Panc1 (cell line): ENCODE measurements around the gene LHX2.

Experiments used
- TCF7L2 ChIP-seq: IDR thresholded peaks from 2 replicates; pipeline ENCODE4 v1.6.1; 2011; ENCODE audit warnings: mild to moderate bottlenecking, low read depth, low read length, inconsistent platforms
- TF ChIP-seq, protein P1 (sequence below): fragments of 450-650 bp; IDR thresholded peaks from 2 replicates; pipeline ENCODE4 v1.5.1; 2017; ENCODE audit warnings: mild to moderate bottlenecking

DNA sequence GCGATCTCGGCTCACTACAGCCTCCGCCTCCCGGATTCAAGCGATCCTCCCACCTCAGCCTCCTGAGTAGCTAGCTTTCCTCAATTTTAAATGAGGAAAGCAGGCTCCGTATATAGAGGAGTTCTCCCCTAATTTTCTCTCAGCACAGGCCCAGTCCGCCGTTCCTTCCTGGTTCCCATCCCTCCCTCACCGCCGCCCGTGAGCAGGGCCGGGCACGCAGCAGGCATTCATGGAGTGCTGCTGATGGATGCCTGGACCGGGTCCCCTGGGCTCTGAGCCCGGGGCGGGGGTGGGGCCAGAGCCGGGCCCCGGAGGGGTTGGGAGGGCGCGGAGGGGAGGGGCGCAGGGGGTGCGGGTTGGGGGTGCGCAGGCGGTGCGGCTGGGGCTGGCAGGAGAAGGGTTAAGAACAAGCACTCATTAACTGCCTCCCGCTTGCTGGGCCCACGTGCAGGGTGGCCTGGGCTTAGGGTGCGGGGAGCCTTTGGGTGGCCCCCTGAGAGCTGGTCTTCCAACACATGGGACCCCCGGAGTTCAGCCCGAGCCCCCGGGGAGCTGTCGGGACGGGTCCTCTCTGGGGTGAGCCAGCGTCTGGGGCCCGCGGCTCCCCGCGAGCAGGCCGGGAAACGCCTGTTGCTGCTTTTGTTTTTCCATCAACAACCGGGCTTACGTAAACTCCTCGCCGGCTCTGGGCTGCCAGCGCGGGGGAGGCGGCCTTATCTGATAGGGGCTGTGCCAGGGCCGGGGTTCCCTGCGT lies 33.7 kb downstream of the LHX2 start:
- TF ChIP-seq, protein P1, sequence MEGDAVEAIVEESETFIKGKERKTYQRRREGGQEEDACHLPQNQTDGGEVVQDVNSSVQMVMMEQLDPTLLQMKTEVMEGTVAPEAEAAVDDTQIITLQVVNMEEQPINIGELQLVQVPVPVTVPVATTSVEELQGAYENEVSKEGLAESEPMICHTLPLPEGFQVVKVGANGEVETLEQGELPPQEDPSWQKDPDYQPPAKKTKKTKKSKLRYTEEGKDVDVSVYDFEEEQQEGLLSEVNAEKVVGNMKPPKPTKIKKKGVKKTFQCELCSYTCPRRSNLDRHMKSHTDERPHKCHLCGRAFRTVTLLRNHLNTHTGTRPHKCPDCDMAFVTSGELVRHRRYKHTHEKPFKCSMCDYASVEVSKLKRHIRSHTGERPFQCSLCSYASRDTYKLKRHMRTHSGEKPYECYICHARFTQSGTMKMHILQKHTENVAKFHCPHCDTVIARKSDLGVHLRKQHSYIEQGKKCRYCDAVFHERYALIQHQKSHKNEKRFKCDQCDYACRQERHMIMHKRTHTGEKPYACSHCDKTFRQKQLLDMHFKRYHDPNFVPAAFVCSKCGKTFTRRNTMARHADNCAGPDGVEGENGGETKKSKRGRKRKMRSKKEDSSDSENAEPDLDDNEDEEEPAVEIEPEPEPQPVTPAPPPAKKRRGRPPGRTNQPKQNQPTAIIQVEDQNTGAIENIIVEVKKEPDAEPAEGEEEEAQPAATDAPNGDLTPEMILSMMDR = no peak
- no peak for TF ChIP-seq TCF7L2
